Measurements from ENCODE around the gene TNNT2. TPM values are rescaled to one million over a fixed set of nuclear protein-coding genes. Genes with fewer than 3 reads are reported as not detected.

Gene TNNT2
- polyA plus RNA-seq, 2 donors = 7.1 to 7.5 TPM

GRCh38 chr1:201384406-201384782, 6.9 kb upstream of the TNNT2 start:
- 66 to 72% methylated on average over 4 of the region's 4 CpGs for WGBS, 2 donors
- peaks cover 4 to 9% of the 10 kb centered on the region in 2 donors for H3K4me1 ChIP-seq (ENCODE audit: control insufficient read depth in 2 of 2, insufficient read depth in 2 of 2, low read length in 1 of 2)
- H3K9me3 ChIP-seq (ENCODE audit: control insufficient read depth in 2 of 2, insufficient read depth in 1 of 2, low read depth in 1 of 2, low read length in 1 of 2) = no peaks in the 10 kb centered on the region
- H3K27ac ChIP-seq (ENCODE audit: low read depth in 2 of 2, low read length in 1 of 2) = no peak overlapping the region
- no peaks in the 10 kb centered on the region for H3K27me3 ChIP-seq (ENCODE audit: control insufficient read depth in 1 of 2, insufficient read depth in 2 of 2, low read length in 2 of 2)
- H3K4me3 ChIP-seq (ENCODE audit: low read depth in 1 of 2, low read length in 2 of 2) = no peak overlapping the region
- H3K36me3 ChIP-seq (ENCODE audit: control insufficient read depth in 2 of 2, insufficient read depth in 2 of 2, low read length in 1 of 2) = peaks cover 0 to 41% of the 10 kb centered on the region in 2 donors

GRCh38 chr1:201383647-201384405, 6.3 kb upstream of the TNNT2 start:
- peaks cover 4 to 9% of the 10 kb centered on the region in 2 donors for H3K4me1 ChIP-seq (ENCODE audit: control insufficient read depth in 2 of 2, insufficient read depth in 2 of 2, low read length in 1 of 2)
- no peak overlapping the region for H3K27ac ChIP-seq (ENCODE audit: low read depth in 2 of 2, low read length in 1 of 2)
- no peaks in the 10 kb centered on the region for H3K9me3 ChIP-seq (ENCODE audit: control insufficient read depth in 2 of 2, insufficient read depth in 1 of 2, low read depth in 1 of 2, low read length in 1 of 2)
- no peak overlapping the region for H3K4me3 ChIP-seq (ENCODE audit: low read depth in 1 of 2, low read length in 2 of 2)
- peaks cover 0 to 38% of the 10 kb centered on the region in 2 donors for H3K36me3 ChIP-seq (ENCODE audit: control insufficient read depth in 2 of 2, insufficient read depth in 2 of 2, low read length in 1 of 2)
- WGBS, 2 donors = 85 to 86% methylated on average over 4 of the region's 4 CpGs
- H3K27me3 ChIP-seq (ENCODE audit: control insufficient read depth in 1 of 2, insufficient read depth in 2 of 2, low read length in 2 of 2) = no peaks in the 10 kb centered on the region

- peaks cover 0 to 21% of the 10 kb centered on the region in 2 donors for H3K36me3 ChIP-seq (ENCODE audit: control insufficient read depth in 2 of 2, insufficient read depth in 2 of 2, low read length in 1 of 2)
- peaks cover 4 to 16% of the 10 kb centered on the region in 2 donors for H3K4me1 ChIP-seq (ENCODE audit: control insufficient read depth in 2 of 2, insufficient read depth in 2 of 2, low read length in 1 of 2)
- H3K9me3 ChIP-seq (ENCODE audit: control insufficient read depth in 2 of 2, insufficient read depth in 1 of 2, low read depth in 1 of 2, low read length in 1 of 2) = no peaks in the 10 kb centered on the region
- H3K27me3 ChIP-seq (ENCODE audit: control insufficient read depth in 1 of 2, insufficient read depth in 2 of 2, low read length in 2 of 2) = no peaks in the 10 kb centered on the region
- WGBS, 2 donors = 58 to 61% methylated on average over 6 to 7 of the region's 7 CpGs
- no peak overlapping the region for H3K4me3 ChIP-seq (ENCODE audit: low read depth in 1 of 2, low read length in 2 of 2)
- H3K27ac ChIP-seq (ENCODE audit: low read depth in 2 of 2, low read length in 1 of 2) = no peak overlapping the region
Measured at GRCh38 chr1:201381130-201381529, 3.6 kb upstream of the TNNT2 start.

GRCh38 chr1:201379733-201380242, 2.3 kb upstream of the TNNT2 start:
- 73 to 75% methylated on average over 9 of the region's 9 CpGs for WGBS, 2 donors
- Histone ChIP-seq H3K4me1 (ENCODE audit: control insufficient read depth in 2 of 2, insufficient read depth in 2 of 2, low read length in 1 of 2) (peaks cover 4 to 22% of the 10 kb centered on the region in 2 donors), H3K4me3 (ENCODE audit: low read depth in 1 of 2, low read length in 2 of 2) (no peak overlapping the region), H3K36me3 (ENCODE audit: control insufficient read depth in 2 of 2, insufficient read depth in 2 of 2, low read length in 1 of 2) (peaks cover 0 to 12% of the 10 kb centered on the region in 2 donors), H3K9me3 (ENCODE audit: control insufficient read depth in 2 of 2, insufficient read depth in 1 of 2, low read depth in 1 of 2, low read length in 1 of 2) (no peaks in the 10 kb centered on the region), H3K27ac (ENCODE audit: low read depth in 2 of 2, low read length in 1 of 2) (no peak overlapping the region), H3K27me3 (ENCODE audit: control insufficient read depth in 1 of 2, insufficient read depth in 2 of 2, low read length in 2 of 2) (no peaks in the 10 kb centered on the region)

GRCh38 chr1:201378804-201379203, 1.3 kb upstream of the TNNT2 start:
- Histone ChIP-seq H3K36me3 (ENCODE audit: control insufficient read depth in 2 of 2, insufficient read depth in 2 of 2, low read length in 1 of 2) (peaks cover 0 to 9% of the 10 kb centered on the region in 2 donors), H3K4me1 (ENCODE audit: control insufficient read depth in 2 of 2, insufficient read depth in 2 of 2, low read length in 1 of 2) (peaks cover 4 to 25% of the 10 kb centered on the region in 2 donors), H3K27ac (ENCODE audit: low read depth in 2 of 2, low read length in 1 of 2) (no peak overlapping the region), H3K27me3 (ENCODE audit: control insufficient read depth in 1 of 2, insufficient read depth in 2 of 2, low read length in 2 of 2) (no peaks in the 10 kb centered on the region), H3K4me3 (ENCODE audit: low read depth in 1 of 2, low read length in 2 of 2) (no peak overlapping the region), H3K9me3 (ENCODE audit: control insufficient read depth in 2 of 2, insufficient read depth in 1 of 2, low read depth in 1 of 2, low read length in 1 of 2) (no peaks in the 10 kb centered on the region)
- 79 to 87% methylated on average over 6 of the region's 6 CpGs for WGBS, 2 donors

GRCh38 chr1:201376464-201377374, 761 bp downstream of the TNNT2 start:
- Histone ChIP-seq H3K4me1 (ENCODE audit: control insufficient read depth in 2 of 2, insufficient read depth in 2 of 2, low read length in 1 of 2) (peaks cover 4 to 24% of the 10 kb centered on the region in 2 donors), H3K27ac (ENCODE audit: low read depth in 2 of 2, low read length in 1 of 2) (peak overlapping the region in 1 of 2 donors; percentile 44), H3K36me3 (ENCODE audit: control insufficient read depth in 2 of 2, insufficient read depth in 2 of 2, low read length in 1 of 2) (peaks cover 0 to 1% of the 10 kb centered on the region in 2 donors), H3K4me3 (ENCODE audit: low read depth in 1 of 2, low read length in 2 of 2) (no peak overlapping the region), H3K27me3 (ENCODE audit: control insufficient read depth in 1 of 2, insufficient read depth in 2 of 2, low read length in 2 of 2) (no peaks in the 10 kb centered on the region), H3K9me3 (ENCODE audit: control insufficient read depth in 2 of 2, insufficient read depth in 1 of 2, low read depth in 1 of 2, low read length in 1 of 2) (peaks cover 0 to 4% of the 10 kb centered on the region in 2 donors)
- WGBS, 2 donors = 41 to 43% methylated on average over 11 of the region's 11 CpGs

GRCh38 chr1:201376107-201376463, 1.4 kb downstream of the TNNT2 start:
- Histone ChIP-seq H3K4me1 (ENCODE audit: control insufficient read depth in 2 of 2, insufficient read depth in 2 of 2, low read length in 1 of 2) (peaks cover 4 to 19% of the 10 kb centered on the region in 2 donors), H3K36me3 (ENCODE audit: control insufficient read depth in 2 of 2, insufficient read depth in 2 of 2, low read length in 1 of 2) (no peaks in the 10 kb centered on the region), H3K27me3 (ENCODE audit: control insufficient read depth in 1 of 2, insufficient read depth in 2 of 2, low read length in 2 of 2) (no peaks in the 10 kb centered on the region), H3K9me3 (ENCODE audit: control insufficient read depth in 2 of 2, insufficient read depth in 1 of 2, low read depth in 1 of 2, low read length in 1 of 2) (peaks cover 0 to 4% of the 10 kb centered on the region in 2 donors), H3K27ac (ENCODE audit: low read depth in 2 of 2, low read length in 1 of 2) (no peak overlapping the region), H3K4me3 (ENCODE audit: low read depth in 1 of 2, low read length in 2 of 2) (no peak overlapping the region)
- 25 to 28% methylated on average over 4 of the region's 4 CpGs for WGBS, 2 donors

GRCh38 chr1:201375169-201375568, 2.3 kb downstream of the TNNT2 start:
- Histone ChIP-seq H3K4me1 (ENCODE audit: control insufficient read depth in 2 of 2, insufficient read depth in 2 of 2, low read length in 1 of 2) (peaks cover under 1 to 16% of the 10 kb centered on the region in 2 donors), H3K36me3 (ENCODE audit: control insufficient read depth in 2 of 2, insufficient read depth in 2 of 2, low read length in 1 of 2) (no peaks in the 10 kb centered on the region), H3K9me3 (ENCODE audit: control insufficient read depth in 2 of 2, insufficient read depth in 1 of 2, low read depth in 1 of 2, low read length in 1 of 2) (peaks cover 0 to 4% of the 10 kb centered on the region in 2 donors), H3K27me3 (ENCODE audit: control insufficient read depth in 1 of 2, insufficient read depth in 2 of 2, low read length in 2 of 2) (no peaks in the 10 kb centered on the region), H3K27ac (ENCODE audit: low read depth in 2 of 2, low read length in 1 of 2) (no peak overlapping the region), H3K4me3 (ENCODE audit: low read depth in 1 of 2, low read length in 2 of 2) (no peak overlapping the region)
- WGBS, 2 donors = 48 to 53% methylated on average over 4 of the region's 4 CpGs

GRCh38 chr1:201374364-201374763, 3.1 kb downstream of the TNNT2 start:
- Histone ChIP-seq H3K4me3 (ENCODE audit: low read depth in 1 of 2, low read length in 2 of 2) (no peak overlapping the region), H3K27me3 (ENCODE audit: control insufficient read depth in 1 of 2, insufficient read depth in 2 of 2, low read length in 2 of 2) (no peaks in the 10 kb centered on the region), H3K4me1 (ENCODE audit: control insufficient read depth in 2 of 2, insufficient read depth in 2 of 2, low read length in 1 of 2) (peaks cover 0 to 16% of the 10 kb centered on the region in 2 donors), H3K36me3 (ENCODE audit: control insufficient read depth in 2 of 2, insufficient read depth in 2 of 2, low read length in 1 of 2) (no peaks in the 10 kb centered on the region), H3K9me3 (ENCODE audit: control insufficient read depth in 2 of 2, insufficient read depth in 1 of 2, low read depth in 1 of 2, low read length in 1 of 2) (peaks cover 0 to 4% of the 10 kb centered on the region in 2 donors), H3K27ac (ENCODE audit: low read depth in 2 of 2, low read length in 1 of 2) (no peak overlapping the region)
- WGBS, 2 donors = 22 to 28% methylated on average over 7 of the region's 7 CpGs

Data from esophagus (tissue), 2 donors.